ENCODE measurements around the gene CFAP61.
"Not testable (repeated sequence)": the region's sequence is repeated elsewhere in the genome, so short reads cannot be mapped to it uniquely, and the experiment has no call there.

Gene CFAP61

GRCh38 chr20:20241976-20242375, 189.6 kb downstream of the CFAP61 start:
- DNase-seq = no peak

DNA sequence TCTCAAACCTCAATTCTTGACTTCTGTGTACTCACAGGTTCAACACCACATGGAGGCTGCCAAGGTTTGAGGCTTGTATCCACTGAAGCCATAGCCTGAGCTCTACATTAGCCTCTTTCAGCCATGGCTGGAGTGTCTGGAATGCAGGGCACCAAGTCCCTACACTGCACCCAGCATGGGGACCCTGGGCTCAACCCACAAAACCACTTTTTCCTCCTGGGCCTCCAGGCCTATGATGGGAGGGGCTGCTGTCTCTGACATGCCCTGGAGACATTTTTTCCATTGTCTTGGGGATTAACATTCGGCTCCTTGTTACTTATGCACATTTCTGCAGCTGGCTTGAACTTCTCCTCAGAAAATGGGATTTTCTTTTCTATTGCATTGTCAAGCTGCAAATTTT, 192.1 kb downstream of the CFAP61 start:
- not testable (repeated sequence) for DNase-seq

DNA sequence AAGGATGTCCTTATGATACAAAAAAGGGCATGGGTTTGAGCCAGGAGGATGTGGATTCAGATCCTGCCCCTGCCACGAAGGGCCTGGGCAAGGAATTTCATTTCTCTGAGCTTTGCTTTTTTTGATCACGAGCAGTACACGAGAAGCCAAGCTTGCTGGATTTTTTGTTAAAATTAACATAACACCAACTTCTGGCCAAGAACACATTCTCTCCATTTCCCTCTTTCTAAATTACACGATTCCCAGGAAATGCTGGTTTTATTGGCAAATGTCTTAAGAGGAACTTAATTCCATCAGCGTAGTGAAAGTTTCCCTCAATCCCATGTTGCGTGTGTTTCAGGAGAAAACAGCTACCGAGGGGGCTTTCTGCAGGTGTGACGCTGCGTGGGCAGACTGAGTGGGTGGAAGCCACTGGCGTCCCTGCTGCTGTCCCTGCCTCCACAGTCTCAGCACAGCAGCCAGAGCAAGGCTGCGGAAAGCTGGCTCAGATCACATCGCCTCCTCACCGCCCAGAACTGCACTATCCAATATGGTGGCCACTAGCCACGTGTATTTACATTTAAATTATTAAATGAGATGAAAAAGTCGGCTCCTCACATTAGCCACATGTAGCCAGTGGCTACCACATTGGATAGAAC, 194.8 kb downstream of the CFAP61 start:
- peak in 1 of 3 donors; percentile 38 for DNase-seq

DNA sequence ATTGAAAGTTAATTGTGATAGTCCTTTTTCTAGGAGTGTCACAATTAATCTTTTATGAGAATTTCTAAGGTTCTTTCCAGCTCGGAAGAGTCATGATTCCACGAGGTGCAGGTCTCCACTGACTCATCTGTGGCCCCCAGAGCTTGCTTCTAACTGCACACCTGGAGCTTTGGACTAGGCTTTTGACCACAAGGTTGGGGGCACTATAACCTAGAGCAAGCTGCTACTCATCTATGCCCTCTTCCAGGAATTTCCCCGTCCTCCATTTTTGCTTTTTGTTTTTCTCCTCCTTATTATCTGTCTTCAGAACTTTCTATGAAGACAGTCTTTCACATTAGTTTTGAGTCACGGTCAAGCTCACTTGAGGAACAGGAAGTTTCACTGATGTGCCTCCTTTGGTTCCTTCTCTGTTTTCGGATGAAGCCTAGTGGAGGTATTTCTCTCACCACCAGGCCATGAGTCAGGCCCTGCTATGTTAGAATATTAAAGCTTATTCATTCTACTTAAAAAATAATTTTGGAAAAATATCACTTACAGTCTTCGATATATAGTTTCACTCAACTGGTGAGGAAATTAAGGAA, 196.4 kb downstream of the CFAP61 start:
- DNase-seq = peak; percentile 74 to 89 (median 86)

- DNase-seq = no peak
These were observed 199.0 kb downstream of the CFAP61 start for GRCh38 chr20:20251317-20251716.

- DNase-seq = no peak
These were observed 199.5 kb downstream of the CFAP61 start for GRCh38 chr20:20251836-20252235.

DNA sequence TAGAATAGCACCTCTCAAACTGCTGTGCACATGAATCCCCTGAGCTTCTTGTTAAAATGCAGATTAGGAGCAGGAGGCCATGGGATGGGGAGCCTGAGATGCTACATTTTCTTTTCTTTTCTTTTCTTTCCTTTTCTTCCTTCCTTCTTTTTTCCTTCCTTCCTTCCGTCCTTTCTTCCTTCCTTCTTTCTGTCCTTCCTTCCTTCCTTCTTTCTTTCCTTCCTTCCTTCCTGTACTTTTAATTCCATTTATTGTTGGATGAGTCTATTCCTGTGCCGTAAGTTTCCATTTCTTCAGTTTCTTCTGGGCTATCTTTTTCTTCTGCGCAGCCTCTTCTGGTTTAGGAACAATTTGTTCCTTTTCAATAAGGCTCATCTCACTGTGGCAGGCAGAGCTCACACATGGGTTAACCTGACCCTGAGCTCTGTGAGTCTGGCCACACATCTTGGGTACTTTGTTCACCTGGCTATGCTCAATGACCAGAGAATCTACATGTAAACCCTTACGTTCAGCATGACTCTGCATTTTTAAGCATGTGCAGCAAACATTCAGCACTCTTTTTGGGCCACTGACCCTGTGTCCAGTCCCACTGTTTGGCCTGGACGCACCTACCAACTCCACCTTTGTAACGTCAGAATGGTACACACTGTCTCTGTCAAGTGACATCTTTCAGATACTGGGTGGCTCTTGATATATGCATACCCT, 200.9 kb downstream of the CFAP61 start:
- no peak for DNase-seq

GRCh38 chr20:20253744-20254330, 201.5 kb downstream of the CFAP61 start:
- DNase-seq = no peak

GRCh38 chr20:20255099-20255498, 202.8 kb downstream of the CFAP61 start:
- DNase-seq = peak; percentile 92 to 97 (median 97)

DNA sequence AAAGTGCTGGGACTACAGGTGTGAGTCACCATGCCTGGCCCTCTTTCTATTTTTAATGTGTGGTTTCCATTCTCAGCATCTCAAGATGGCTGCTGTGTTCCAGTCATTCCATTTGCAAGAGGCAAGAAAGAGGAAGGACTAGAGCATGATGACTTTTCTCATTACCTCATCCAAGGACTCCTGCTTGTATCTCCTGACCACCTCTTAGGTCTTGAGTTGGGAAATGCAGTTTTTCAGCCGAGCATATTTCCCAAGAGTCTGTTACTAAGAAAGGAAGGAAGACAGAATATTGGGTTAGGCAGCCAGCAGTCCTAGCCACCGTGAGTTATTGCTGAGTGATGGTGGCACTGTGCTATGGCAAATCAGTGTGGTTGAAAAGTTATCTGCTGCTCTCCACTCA, 207.2 kb downstream of the CFAP61 start:
- DNase-seq = peak; percentile 90 to 98 (median 95)

GRCh38 chr20:20261159-20261558, 208.8 kb downstream of the CFAP61 start:
- peak; percentile 87 to 92 (median 91) for DNase-seq

GRCh38 chr20:20265210-20265609, 212.9 kb downstream of the CFAP61 start:
- no peak for DNase-seq

DNA sequence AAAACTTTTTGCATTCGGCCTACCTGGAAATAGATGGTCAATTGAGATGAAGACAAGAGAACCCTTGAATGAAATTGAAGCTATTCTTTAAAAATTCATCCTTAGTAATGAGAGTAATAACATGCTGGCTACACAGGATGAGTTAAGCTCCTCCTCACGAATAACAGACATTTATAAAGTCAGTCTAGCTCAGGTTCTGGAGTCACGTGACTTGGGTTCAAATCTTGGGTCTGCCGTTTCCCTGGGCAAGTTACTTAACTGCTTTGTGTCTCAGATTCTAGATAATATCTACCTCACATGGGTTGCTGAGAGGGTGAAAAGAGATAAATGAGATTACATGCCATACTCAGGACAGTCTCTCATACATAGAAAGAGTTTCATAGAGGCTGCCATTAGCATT, 214.2 kb downstream of the CFAP61 start:
- no peak for DNase-seq

GRCh38 chr20:20267685-20268370, 215.5 kb downstream of the CFAP61 start:
- DNase-seq = peak; percentile 61 to 70 (median 67)

GRCh38 chr20:20271271-20271670, 218.9 kb downstream of the CFAP61 start:
- DNase-seq = peak; percentile 82 to 85 (median 83)

DNA sequence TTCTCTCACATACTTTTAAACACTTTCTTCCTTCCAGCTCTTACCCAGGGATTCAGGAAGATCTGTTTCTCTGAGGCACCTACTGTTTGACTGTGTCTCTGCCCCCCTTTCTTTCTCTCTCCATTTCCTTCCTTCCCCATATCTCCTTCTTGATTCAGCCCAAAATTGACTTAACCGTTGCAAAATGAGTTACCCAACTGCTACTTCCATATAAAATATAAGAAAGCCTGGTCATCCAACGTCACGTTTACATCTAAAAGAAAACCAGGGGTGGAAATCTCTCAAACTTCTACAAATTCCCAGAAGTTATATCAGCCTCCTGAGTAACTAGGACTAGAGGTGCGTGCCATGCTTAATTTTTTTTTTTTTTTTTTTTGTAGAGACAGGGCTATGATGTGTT, 220.4 kb downstream of the CFAP61 start:
- DNase-seq = peak; percentile 38 to 78 (median 57)

DNA sequence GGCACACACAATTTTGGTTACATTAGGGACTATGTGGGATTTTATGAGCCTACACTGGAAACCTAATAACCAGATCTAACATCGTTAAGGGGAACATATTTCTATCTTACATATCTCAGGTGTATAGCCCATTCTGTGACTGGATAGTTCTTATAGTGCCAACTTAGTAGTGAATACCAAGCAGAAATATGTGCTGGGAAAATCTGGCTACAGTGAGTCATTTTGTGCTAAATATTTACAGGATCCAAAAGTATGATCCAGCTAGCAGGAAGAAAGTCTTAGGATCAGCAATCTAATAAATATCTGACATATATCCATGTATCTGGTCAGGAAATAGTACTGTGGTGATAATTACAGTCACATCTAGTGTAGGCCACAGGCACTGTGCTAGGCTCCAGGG, 221.0 kb downstream of the CFAP61 start:
- no peak for DNase-seq

GRCh38 chr20:20274821-20275220, 222.5 kb downstream of the CFAP61 start:
- no peak for DNase-seq

- no peak for DNase-seq
These were observed 223.3 kb downstream of the CFAP61 start for GRCh38 chr20:20275636-20276035.

DNA sequence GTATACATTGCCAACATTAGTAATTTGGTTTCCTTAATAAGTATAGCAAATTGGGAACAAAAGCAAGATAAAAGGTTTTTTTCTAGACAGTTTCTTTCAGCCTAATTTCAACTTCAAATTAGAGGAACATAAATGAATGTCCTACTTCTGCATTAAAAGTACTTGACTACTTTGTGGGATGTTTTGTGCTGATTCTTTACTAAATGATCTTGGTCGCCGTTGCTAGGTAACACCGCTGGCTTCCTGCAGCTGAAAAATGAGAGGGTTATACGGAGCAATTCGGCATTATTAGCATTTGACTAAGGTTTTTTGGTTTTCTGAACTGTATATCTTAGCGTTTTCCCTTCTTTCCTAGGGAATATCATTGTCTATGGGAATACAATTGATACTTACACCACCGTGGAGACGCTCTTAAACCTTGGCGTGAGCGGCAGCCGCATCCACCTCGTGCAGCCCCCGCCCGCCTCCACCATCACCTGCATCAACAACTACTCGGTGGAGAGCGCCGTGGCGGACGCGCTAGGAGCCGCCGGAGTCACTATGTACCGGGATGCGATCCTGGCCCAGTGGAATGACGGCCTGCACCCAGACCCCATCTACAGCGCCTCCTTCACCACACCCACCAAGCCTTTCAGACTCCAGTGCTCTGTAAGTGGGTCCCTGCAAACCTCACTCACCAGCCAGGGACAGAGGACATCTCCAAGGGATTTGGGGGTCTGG, 224.6 kb downstream of the CFAP61 start:
- DNase-seq = peak; percentile 44 to 70 (median 69)

DNA sequence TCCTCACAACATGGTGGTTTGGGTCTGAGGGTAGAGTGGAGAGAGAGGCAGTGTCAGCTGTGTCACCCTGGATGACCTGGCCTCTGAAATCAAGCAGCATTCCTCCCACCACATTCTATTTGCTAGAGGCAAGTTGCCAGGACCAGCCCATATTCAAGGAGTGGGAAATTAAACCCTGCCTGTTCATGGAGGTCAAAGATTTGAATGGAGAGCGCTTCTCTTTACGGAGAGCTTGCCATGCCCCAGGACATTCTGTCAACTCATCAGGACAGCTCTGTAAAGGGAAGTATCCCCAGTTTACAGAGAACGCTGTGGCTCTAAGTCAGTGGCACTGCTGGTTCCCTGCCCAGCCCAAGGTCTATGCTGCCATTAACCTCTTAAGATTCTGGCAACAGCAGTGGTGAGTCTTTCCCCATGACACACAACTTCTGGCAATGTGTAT, 225.6 kb downstream of the CFAP61 start:
- DNase-seq = peak in 2 of 3 donors; percentile 45 to 53

- no peak for DNase-seq
These were observed 233.7 kb downstream of the CFAP61 start for GRCh38 chr20:20286061-20286460.
